K562 (cell line): ENCODE data around the gene CNPPD1. TPM values are rescaled to one million over a fixed set of nuclear protein-coding genes. Genes with fewer than 3 reads are reported as not detected.
A peak's percentile ranks its signal among the peaks of the same experiment; 100 is the strongest.

ENCODE experiments used
- ARID1B ChIP-seq: fragments of 450-650 bp; IDR thresholded peaks from 2 replicates; pipeline ENCODE4 v1.6.1; 2016; ENCODE audit warnings: antibody characterized with exemption, mild to moderate bottlenecking, inconsistent platforms
- ASH1L ChIP-seq: fragments of 450-650 bp; IDR thresholded peaks from 2 replicates; pipeline ENCODE4 v1.6.1; 2018; ENCODE audit warnings: borderline replicate concordance, mild to moderate bottlenecking, low read depth; ENCODE audit not compliant: partially characterized antibody
- ATF1 ChIP-seq, 2 experiments: fragments of 450-650 bp in 1 of 2; IDR thresholded peaks; 2 replicates each; pipeline ENCODE4 v1.6.1; 2016; ENCODE audit warnings: missing compliant biosample characterization in 1 of 2, missing genetic modification characterization in 1 of 2
- ATF7 ChIP-seq: fragments of 450-650 bp; IDR thresholded peaks from 2 replicates; pipeline ENCODE4 v1.7.1; 2014; ENCODE audit warnings: mild to moderate bottlenecking, moderate library complexity
- C11orf30 ChIP-seq: fragments of 450-650 bp; IDR thresholded peaks from 2 replicates; pipeline ENCODE4 v1.6.1; 2016; ENCODE audit warnings: low read depth, mild to moderate bottlenecking
- CBFA2T2 ChIP-seq: fragments of 450-650 bp; conservative IDR thresholded peaks from 2 replicates; pipeline ENCODE4 v1.6.1; 2017; ENCODE audit warnings: mild to moderate bottlenecking
- ESRRA ChIP-seq: fragments of 450-650 bp; IDR thresholded peaks from 2 replicates; pipeline ENCODE4 v1.6.1; 2014; ENCODE audit warnings: low read depth, mild to moderate bottlenecking, moderate library complexity, borderline replicate concordance
- HDAC1 ChIP-seq, 2 experiments: fragments of 450-650 bp; IDR thresholded peaks; 2 replicates each; pipeline ENCODE4 v1.6.1; 2016 to 2017; ENCODE audit warnings: inconsistent platforms in 1 of 2, mild to moderate bottlenecking in 1 of 2, moderate library complexity in 1 of 2
- HNRNPLL ChIP-seq: fragments of 200-400 bp; formaldehyde crosslinking; IDR thresholded peaks from 2 replicates; pipeline ENCODE4 v1.6.1; 2017; ENCODE audit warnings: low read length, low read depth, mild to moderate bottlenecking; ENCODE audit not compliant: poor library complexity, severe bottlenecking
- JUND ChIP-seq, 2 experiments: IDR thresholded peaks; 2 replicates in 1 of 2; 3 replicates in 1 of 2; pipeline ENCODE4 v1.6.1; 2011; ENCODE audit warnings: borderline replicate concordance in 2 of 2, low read depth in 2 of 2, low read length in 2 of 2, improper control_type of control experiment in 1 of 2, missing biosample characterization in 1 of 2, missing genetic modification characterization in 1 of 2, missing genetic modification reagents in 1 of 2
- RNF2 ChIP-seq: sonication (generic); IDR thresholded peaks from 2 replicates; pipeline ENCODE4 v1.6.1; 2016
- ZBTB7A ChIP-seq: IDR thresholded peaks from 2 replicates; pipeline ENCODE4 v1.6.1; 2011; ENCODE audit warnings: low read depth, mild to moderate bottlenecking, low read length, moderate library complexity, borderline replicate concordance; ENCODE audit not compliant: control insufficient read depth
- ZFX ChIP-seq: sonication (generic); formaldehyde crosslinking; IDR thresholded peaks from 2 replicates; pipeline ENCODE4 v1.8.0; 2022; ENCODE audit warnings: mild to moderate bottlenecking, missing genetic modification reagents, moderate library complexity
- ZNF584 ChIP-seq: fragments of 200-800 bp; sonication (Bioruptor generic); IDR thresholded peaks from 2 replicates; pipeline ENCODE4 v1.6.1; 2016; ENCODE audit warnings: low read depth, mild to moderate bottlenecking, missing genetic modification characterization, missing compliant biosample characterization
- polyA plus RNA-seq, 8 experiments: library from polyadenylated mRNA; depleted of rRNA in 4 of 8; stranded (reverse) in 5 of 8; unstranded in 3 of 8; fragments of >200 nt; fragmentation: Nextera tagmentation in 2 of 8; fragmentation: Illumina TruSeq in 1 of 8; extraction: Ambion mirVana in 2 of 8; extraction: Trizol in 1 of 8; gene quantifications; 2 replicates each; pipeline versions ENCODE4 v1.2.1 to v1.2.3, GENCODE V29; 2011 to 2014; ENCODE audit warnings: inconsistent platforms in 1 of 8, missing spikeins in 1 of 8
- total RNA-seq, 7 experiments: library from RNA; depleted of rRNA in 6 of 7; stranded (reverse); fragments of >200 nt in 6 of 7; fragmentation: Illumina TruSeq in 2 of 7; extraction: Trizol in 2 of 7; gene quantifications; 2 replicates each; pipeline versions ENCODE4 v1.2.1 to v1.2.3, GENCODE V29; 2011 to 2021; ENCODE audit warnings: low replicate concordance in 1 of 7
- TF ChIP-seq, protein P1 (sequence below): fragments of 450-650 bp; IDR thresholded peaks from 2 replicates; pipeline ENCODE4 v1.6.1; 2017; ENCODE audit warnings: antibody characterized with exemption, mild to moderate bottlenecking
- TF ChIP-seq, protein P2 (sequence below), 2 experiments: IDR thresholded peaks; 2 replicates each; pipeline ENCODE4 v1.6.1; 2012; ENCODE audit warnings: improper control_type of control experiment in 2 of 2, low read depth in 2 of 2, low read length in 2 of 2, borderline replicate concordance in 1 of 2
- TF ChIP-seq, protein P3 (sequence below): fragments of 450-650 bp; IDR thresholded peaks from 2 replicates; pipeline ENCODE4 v1.6.1; 2017; ENCODE audit warnings: mild to moderate bottlenecking, moderate library complexity

Gene CNPPD1
- total and polyA plus RNA-seq, 9 of the 15 experiments (the other 6 are each of a cell fraction or from before 2014, with no cell fraction given) = 9.9 to 53.5 (median 27.0) TPM

DNA sequence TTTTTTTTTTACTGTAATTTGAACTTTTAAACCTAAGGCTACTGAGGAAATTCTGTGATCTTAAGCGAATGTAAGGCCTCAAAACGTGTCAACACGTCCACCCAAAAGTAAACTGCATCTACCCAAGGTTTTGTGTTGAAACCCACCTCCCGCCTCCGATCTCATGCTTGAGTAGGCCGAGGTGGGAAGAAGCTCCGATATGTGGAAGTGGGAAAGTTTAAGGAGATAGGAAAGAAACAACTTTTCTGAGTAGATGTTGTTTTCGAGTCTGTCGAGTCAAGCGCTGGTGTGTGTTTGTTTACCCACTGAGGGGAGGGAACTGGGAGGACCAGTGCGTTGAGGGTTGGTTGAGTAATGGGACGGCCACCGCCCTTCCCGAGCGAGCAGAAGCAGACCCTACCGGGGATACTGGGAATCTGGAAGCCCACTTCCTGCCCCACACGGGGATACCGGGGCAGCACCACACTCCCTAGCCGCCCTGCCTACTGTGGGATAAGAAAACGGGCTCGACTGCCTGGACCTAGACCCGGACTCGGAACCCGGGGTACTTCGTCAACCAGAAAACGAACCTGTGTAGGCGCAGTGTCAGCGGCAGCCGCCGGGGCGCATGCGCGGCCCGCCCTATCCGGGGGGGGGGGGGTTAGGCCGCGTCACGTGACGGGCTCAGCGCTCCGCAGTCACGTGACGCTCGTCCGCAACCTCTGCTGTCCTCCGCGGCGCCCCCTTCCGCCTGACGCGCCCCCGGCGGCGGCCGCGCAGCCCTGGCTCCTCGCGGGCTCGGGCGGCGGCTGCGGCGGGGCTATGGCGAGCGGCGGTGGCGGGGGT, 1.0 kb upstream of the CNPPD1 start, which contains the start of gene RETREG2 (continued):
- TF ChIP-seq, protein P1, sequence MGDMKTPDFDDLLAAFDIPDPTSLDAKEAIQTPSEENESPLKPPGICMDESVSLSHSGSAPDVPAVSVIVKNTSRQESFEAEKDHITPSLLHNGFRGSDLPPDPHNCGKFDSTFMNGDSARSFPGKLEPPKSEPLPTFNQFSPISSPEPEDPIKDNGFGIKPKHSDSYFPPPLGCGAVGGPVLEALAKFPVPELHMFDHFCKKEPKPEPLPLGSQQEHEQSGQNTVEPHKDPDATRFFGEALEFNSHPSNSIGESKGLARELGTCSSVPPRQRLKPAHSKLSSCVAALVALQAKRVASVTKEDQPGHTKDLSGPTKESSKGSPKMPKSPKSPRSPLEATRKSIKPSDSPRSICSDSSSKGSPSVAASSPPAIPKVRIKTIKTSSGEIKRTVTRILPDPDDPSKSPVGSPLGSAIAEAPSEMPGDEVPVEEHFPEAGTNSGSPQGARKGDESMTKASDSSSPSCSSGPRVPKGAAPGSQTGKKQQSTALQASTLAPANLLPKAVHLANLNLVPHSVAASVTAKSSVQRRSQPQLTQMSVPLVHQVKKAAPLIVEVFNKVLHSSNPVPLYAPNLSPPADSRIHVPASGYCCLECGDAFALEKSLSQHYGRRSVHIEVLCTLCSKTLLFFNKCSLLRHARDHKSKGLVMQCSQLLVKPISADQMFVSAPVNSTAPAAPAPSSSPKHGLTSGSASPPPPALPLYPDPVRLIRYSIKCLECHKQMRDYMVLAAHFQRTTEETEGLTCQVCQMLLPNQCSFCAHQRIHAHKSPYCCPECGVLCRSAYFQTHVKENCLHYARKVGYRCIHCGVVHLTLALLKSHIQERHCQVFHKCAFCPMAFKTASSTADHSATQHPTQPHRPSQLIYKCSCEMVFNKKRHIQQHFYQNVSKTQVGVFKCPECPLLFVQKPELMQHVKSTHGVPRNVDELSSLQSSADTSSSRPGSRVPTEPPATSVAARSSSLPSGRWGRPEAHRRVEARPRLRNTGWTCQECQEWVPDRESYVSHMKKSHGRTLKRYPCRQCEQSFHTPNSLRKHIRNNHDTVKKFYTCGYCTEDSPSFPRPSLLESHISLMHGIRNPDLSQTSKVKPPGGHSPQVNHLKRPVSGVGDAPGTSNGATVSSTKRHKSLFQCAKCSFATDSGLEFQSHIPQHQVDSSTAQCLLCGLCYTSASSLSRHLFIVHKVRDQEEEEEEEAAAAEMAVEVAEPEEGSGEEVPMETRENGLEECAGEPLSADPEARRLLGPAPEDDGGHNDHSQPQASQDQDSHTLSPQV = 0 out of 2 replicates have a peak, but pooled peaks have one; percentile 27
- TF ChIP-seq ARID1B = peak; percentile 58
- TF ChIP-seq JUND (IDR thresholded peaks at IDR 0.05; ENCODE audit: borderline replicate concordance, low read depth, low read length) = peak; percentile 75; the same call in 1 of the 2 replicates
- TF ChIP-seq JUND (tag; IDR thresholded peaks at IDR 0.05; ENCODE audit: borderline replicate concordance, low read depth, low read length) = peak; percentile 79; the same call in 2 of the 3 replicates
- peak; percentile 94 for TF ChIP-seq CBFA2T2
- peak; percentile 79 for TF ChIP-seq ATF7
- no peak for TF ChIP-seq ATF1 (CRISPR knock-in tag; IDR thresholded peaks at IDR 0.05)
- TF ChIP-seq ATF1 (tag; IDR thresholded peaks at IDR 0.05) = peak; percentile 72
- 0 out of 2 replicates have a peak, but pooled peaks have one; percentile 51 for TF ChIP-seq ZNF584
- peak; percentile 65; the same call in 1 of the 2 replicates for TF ChIP-seq ZBTB7A
- peak in 1 of 2 experiments; percentile 51; a peak in 1 of 4 replicates for TF ChIP-seq HDAC1 (IDR thresholded peaks at IDR 0.05)
- TF ChIP-seq, protein P2, sequence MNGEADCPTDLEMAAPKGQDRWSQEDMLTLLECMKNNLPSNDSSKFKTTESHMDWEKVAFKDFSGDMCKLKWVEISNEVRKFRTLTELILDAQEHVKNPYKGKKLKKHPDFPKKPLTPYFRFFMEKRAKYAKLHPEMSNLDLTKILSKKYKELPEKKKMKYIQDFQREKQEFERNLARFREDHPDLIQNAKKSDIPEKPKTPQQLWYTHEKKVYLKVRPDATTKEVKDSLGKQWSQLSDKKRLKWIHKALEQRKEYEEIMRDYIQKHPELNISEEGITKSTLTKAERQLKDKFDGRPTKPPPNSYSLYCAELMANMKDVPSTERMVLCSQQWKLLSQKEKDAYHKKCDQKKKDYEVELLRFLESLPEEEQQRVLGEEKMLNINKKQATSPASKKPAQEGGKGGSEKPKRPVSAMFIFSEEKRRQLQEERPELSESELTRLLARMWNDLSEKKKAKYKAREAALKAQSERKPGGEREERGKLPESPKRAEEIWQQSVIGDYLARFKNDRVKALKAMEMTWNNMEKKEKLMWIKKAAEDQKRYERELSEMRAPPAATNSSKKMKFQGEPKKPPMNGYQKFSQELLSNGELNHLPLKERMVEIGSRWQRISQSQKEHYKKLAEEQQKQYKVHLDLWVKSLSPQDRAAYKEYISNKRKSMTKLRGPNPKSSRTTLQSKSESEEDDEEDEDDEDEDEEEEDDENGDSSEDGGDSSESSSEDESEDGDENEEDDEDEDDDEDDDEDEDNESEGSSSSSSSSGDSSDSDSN (IDR thresholded peaks at IDR 0.05; ENCODE audit: borderline replicate concordance in 1 of 2, low read depth in 2 of 2, low read length in 2 of 2) = peak in 1 of 2 experiments; percentile 26; a peak in 1 of 4 replicates
- 0 out of 2 replicates have a peak, but pooled peaks have one; percentile 26 for TF ChIP-seq RNF2
- TF ChIP-seq C11orf30 = peak; percentile 70
- TF ChIP-seq ZFX (CRISPR knock-in tag) = 0 out of 2 replicates have a peak, but pooled peaks have one; percentile 22
- TF ChIP-seq HNRNPLL = peak; percentile 31
- TF ChIP-seq, protein P3, sequence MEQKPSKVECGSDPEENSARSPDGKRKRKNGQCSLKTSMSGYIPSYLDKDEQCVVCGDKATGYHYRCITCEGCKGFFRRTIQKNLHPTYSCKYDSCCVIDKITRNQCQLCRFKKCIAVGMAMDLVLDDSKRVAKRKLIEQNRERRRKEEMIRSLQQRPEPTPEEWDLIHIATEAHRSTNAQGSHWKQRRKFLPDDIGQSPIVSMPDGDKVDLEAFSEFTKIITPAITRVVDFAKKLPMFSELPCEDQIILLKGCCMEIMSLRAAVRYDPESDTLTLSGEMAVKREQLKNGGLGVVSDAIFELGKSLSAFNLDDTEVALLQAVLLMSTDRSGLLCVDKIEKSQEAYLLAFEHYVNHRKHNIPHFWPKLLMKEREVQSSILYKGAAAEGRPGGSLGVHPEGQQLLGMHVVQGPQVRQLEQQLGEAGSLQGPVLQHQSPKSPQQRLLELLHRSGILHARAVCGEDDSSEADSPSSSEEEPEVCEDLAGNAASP = no peak
- TF ChIP-seq ESRRA = 0 out of 2 replicates have a peak, but pooled peaks have one; percentile 41
- peak; percentile 28 for TF ChIP-seq ASH1L
